C1 segment of cervical spinal cord (tissue), 14 donors: ENCODE measurements around the gene WDR90.
"Not testable (repeated sequence)": the region's sequence is repeated elsewhere in the genome, so short reads cannot be mapped to it uniquely, and the experiment has no call there.

Experiments
- DNase-seq, 14 donors: peaks; one replicate each; lab custom pipeline; 2025; lab: John Stamatoyannopoulos, UW

The WDR90 gene

DNA sequence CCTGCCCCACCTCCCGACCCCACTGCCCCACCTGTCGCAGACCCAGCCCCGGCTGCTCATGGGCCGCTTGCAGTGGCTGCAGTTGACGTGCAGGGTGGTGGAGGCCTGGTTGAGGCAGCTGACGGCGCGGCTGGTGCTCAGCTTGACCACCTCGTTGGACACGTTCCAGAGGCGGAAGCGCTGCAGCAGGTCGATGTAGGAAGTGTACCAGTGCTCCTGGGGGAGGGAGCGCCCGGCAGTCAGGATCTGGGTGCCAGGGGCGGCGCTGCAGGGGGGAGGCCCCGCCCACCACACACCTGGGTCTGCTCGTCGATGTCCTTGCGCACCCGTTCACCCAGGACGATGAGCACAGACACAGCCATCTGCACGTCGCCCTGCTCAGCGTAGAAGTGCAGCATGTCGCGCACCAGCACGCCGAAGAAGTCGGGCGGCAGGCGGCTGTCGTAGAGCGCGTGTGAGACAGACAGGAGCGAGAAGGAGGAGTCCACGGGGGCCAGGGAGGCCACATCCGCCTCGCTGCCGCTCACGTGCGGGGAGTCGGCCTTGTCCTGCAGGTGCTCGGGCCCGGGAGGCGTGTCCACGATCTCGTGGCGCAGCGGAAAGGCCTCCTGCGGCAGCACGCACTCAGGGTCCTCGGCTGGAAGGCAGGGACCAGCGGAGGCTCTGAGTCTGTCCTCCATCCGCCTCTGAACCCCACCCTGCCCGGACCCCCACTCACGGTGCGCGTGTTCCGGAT, 36.0 kb downstream of the WDR90 start:
- DNase-seq, result no peak

- DNase-seq, result no peak
These were observed 36.8 kb downstream of the WDR90 start for GRCh38 chr16:685967-686366.

GRCh38 chr16:686459-687260, 37.5 kb downstream of the WDR90 start:
- no peak for DNase-seq

DNA sequence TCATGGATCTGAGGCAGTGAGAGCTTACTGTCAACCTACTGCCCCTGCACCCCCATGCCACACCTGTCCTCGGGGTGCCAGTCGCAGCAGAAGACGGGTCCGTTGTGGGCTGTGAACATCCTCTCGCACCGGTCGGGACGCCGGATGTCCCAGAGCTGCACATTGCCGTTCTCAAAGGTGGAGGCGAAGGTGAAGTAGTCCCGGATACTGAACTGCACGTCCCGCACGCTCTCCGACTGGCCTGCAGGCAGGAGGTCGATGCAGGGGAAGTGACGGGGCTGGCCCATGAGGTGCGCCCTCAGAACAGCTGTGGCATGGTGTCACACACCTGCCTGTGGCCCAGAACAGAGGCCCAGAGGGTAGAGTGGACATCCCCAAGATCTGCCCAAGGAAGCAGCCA, 38.3 kb downstream of the WDR90 start:
- no peak for DNase-seq

DNA sequence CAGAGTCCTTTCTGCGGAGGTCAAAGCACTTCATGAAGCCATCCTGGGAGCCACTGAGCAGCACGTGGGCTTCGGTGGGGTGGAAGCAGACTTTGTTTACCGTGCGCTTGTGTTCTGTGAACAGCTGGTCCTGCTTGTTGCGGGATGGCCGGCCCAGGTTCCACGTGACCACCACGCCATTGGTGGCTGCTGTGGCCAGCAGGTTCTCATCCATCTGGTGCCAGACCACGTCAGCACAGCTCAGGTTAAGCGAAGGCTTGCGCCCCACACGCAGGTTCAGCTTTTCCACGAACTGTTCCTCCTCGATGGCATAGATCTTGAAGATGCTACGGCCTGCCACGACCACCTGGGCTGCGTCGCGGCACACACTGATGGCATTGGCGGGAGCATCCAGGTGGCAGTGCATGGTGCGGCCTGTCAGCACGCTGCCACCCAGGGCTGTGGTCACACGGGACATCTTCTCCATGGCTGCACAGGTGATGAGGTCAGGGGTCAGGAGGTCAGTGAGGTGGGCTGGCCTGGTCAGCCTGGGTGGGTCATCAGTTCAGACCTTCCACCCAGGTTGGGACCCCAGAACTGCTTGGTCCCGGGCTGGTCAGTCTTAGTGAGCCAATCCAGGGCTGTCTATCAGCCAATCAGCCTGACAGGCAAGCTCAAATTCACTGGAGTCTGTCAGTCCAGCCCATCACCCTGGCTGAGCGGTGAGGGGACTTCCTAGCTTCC, 40.2 kb downstream of the WDR90 start:
- DNase-seq, result no peak

GRCh38 chr16:691242-691641, 42.1 kb downstream of the WDR90 start:
- not testable (repeated sequence) for DNase-seq

DNA sequence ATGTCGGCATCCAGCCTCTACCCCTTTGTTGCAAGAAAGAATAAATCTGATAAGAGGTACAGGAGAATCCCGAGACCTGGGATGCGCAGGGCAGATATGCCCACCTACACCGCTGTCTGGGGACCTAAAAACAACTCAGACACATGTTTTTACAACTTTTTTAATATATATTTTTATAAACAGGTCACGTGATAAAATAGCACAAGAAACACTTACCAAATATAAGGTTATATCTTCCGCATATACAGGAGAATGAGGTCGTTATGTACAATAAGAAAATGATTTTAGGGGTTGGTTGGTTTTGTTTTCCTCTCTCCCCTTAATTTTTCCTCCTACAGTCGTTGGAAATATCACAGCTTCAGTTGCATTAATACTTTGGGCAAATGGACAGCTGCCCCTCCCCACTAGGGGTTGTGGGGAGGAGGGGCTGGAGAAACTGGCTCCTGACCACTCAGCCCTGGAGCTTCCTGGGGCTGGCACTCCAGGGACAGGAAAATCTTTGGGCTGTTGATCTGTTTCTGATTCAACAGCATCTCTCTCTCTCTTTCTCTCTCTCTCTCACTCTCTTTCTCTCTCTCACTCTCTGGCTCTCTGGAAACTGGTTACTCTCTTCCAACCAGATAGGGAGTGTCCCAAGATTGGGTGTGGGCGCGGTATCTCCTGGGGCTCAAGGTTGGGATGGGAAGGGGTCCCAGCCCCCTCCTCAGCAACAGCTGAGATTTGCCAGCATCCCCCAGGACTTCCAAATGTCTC, 43.4 kb downstream of the WDR90 start:
- no peak for DNase-seq

DNA sequence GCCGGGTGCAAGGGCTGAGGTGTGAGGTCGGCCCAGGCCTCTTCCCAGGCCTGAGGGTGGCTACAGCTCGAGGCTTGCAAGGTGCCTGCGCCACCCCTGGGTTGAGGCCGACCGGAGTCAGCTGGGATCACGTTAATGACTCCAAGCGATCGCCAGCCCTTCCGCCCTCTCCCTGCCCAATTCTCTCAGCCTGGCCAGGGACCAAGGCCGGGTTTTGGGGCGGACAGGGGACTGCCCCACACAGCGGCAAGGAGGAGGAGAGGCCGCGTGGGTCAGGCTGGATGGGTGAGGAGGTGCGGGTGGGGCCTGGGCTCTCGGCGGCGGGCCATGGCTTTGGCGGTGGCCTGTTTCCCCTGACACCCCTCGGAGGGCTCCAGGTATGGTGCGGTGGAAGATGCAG, 44.2 kb downstream of the WDR90 start:
- DNase-seq, result no peak

- DNase-seq, result no peak
These were observed 44.6 kb downstream of the WDR90 start for GRCh38 chr16:693766-694165.

GRCh38 chr16:694187-694862, 45.2 kb downstream of the WDR90 start:
- DNase-seq, result no peak

DNA sequence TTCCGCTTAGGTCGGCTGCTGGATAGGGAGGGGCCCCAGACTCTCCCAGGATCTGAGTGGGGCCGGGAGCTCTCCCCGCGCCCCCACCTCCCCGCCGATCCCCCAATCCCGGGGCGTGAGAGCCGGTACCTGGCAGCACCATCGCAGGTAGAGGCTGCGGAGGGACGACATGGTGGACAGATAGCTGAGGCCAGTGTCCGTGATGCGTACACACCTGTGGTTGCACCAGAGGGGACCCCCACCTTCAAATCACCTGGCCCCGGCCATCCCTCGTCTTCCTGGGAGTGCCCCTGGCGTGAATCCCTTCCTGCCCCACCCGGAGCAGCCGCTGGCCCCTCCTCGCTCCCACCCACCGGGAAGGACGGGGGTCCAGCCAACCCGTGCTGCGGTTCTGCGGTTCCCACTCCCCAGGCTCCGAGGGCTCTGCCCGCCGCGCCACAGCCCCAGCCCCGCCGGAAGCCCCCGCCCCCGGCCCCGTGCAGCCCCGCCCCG, 45.7 kb downstream of the WDR90 start:
- DNase-seq, result no peak

GRCh38 chr16:695355-696089, 46.4 kb downstream of the WDR90 start:
- peak in 1 of 14 donors; percentile 83 for DNase-seq

DNA sequence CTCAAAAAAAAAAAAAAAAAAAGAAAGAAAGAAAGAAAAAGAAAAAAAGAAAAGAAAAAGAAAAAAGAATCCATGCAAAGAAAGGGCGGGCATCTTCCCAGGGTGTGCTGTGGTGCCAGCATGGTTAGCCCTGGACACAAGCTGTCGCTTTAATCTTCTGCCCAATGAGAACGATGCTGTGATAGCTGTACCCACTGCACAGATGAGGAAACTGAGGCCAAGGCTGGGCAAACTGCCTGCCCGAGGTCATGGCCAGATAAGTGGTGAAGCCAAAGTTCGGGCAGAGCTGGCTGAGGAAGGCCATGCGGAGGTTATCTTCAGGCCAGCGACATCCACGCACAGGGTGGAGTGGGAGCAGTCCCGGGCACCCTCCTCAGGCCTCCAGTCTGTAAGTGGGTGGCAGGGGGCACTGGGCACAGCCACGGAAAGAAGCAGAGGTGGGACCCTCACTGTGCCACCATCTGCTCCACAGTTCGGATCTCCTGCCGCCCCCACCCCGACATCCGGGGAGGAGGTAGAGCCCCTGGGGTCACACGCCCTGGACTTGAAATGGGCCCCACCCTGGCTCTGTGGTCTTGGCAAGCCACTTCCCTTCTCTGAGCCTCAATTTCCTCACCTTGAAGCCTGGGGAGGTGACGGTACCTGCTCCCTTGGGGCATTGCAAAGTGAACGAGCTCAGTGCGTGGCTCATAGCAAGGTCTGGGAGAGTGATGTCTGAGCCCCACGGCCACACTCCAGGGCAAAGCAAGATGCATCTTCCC, 49.9 kb downstream of the WDR90 start:
- DNase-seq, result no peak

GRCh38 chr16:700684-701584, 51.8 kb downstream of the WDR90 start:
- DNase-seq, result peak in 1 of 14 donors; percentile 32

DNA sequence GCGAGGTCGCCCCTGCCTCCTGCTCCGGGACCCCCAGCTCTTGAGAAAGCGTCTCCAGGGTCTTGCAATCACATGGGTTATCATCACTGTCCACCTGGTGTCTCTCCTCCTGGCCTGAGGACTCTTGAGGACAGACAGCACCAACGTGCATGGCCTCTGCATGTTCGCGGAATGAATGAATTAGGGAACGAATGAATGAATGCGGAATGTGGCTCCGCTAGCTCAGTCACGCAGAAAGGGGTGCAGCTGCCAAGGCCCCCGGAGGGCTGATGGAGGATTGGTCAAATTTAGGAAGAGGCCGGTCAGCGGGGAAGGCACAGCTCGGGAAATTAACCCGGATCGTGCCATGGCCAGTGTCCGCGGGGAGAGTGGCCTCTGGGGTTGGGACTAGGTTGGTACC, 53.2 kb downstream of the WDR90 start:
- DNase-seq, result no peak

DNA sequence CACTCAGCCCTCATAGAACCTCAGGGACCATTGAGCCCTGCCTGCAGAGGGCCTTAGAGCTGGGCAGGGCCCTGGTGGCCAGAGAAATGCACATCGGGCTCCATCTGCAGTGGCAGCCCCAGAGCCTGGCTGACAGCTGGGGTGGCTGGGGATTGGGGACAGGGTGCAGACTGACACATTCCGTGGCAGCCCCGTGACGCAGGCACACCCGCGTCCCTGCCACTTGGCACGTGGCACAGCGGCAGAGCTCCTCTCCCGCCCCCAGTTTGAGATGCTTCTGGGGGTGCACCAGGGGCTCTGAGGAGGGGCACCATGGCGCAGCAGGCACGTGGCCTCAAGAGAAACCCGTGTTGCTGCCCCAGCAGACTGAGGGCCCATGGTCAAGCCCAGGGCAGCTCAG, 54.2 kb downstream of the WDR90 start:
- no peak for DNase-seq

DNA sequence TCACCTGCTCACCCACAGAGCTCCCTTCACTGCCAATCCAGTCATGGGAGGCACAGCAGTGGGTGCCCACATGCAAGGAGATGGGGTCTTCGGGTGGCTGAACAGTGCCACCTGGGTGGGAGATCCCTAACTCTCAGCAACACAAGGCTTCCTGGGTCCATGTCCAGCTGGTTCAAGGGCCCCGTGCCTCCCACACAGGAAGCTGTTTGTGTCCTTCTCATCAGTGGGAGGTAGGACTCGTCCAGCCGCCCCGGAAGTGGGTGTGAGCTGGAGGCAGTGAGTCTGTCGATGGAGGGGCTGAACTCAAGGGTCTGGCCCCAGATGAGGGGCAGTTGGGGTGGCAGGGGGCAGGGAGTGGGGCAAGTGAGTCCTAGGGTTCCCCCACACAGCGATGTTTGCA, 54.9 kb downstream of the WDR90 start:
- no peak for DNase-seq
